PC-3 (cell line): ENCODE data around the gene NPFFR1. TPM values are rescaled to one million over a fixed set of nuclear protein-coding genes. Genes with fewer than 3 reads are reported as not detected.

Experiments
- total RNA-seq: library from RNA; depleted of rRNA; stranded (reverse); fragments of >200 nt; gene quantifications from 2 replicates; pipeline ENCODE4 v1.2.3, GENCODE V29; 2014; rRNA removed

The NPFFR1 gene
- total RNA-seq, 1 experiment from 2014 or later = not detected

Other genes with a start within 250 kb of the NPFFR1 start
- 86.7 and 103 TPM in 2 replicates for gene MACROH2A2, start 231.2 kb downstream of the NPFFR1 start, total RNA-seq
- gene AIFM2, start 151.2 kb downstream of the NPFFR1 start, total RNA-seq = 29.2 and 39.0 TPM in 2 replicates
- 78.2 and 87.3 TPM in 2 replicates for gene TYSND1, start 137.3 kb downstream of the NPFFR1 start, total RNA-seq
- gene SAR1A, start 113.5 kb downstream of the NPFFR1 start, total RNA-seq = 161 and 213 TPM in 2 replicates
- 392 and 440 TPM in 2 replicates for gene PPA1, start 50.6 kb downstream of the NPFFR1 start, total RNA-seq
- 58.7 and 59.0 TPM in 2 replicates for gene LRRC20, start 98.6 kb upstream of the NPFFR1 start, total RNA-seq
- gene EIF4EBP2, start 120.1 kb upstream of the NPFFR1 start, total RNA-seq = 29.2 and 32.6 TPM in 2 replicates
- gene NODAL, start 157.7 kb upstream of the NPFFR1 start, total RNA-seq = not detected in 2 replicates
- gene PALD1, start 194.8 kb upstream of the NPFFR1 start, total RNA-seq = 0.46 and 0.80 TPM in 2 replicates